Measurements from ENCODE around the gene CMTM4. TPM values are rescaled to one million over a fixed set of nuclear protein-coding genes. Genes with fewer than 3 reads are reported as not detected.

CMTM4 gene
- polyA plus RNA-seq, 1 experiment = 28.0 TPM

DNA sequence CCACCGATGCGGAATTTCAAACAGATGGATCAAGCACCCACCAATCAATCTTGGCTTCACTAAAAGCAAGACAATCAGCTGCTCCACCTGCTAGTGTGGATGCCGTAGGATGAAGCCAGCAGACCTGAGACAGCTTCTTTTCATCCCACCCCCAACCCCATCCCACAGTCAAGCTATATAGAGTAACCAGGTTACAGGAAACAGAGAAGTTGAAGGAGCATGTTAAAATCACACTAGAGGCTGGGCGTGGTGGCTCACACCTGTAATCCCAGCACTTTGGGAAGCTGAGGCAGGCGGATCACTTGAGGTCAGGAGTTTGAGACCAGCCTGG, 37.7 kb downstream of the CMTM4 start:
- TF ChIP-seq, protein P1, sequence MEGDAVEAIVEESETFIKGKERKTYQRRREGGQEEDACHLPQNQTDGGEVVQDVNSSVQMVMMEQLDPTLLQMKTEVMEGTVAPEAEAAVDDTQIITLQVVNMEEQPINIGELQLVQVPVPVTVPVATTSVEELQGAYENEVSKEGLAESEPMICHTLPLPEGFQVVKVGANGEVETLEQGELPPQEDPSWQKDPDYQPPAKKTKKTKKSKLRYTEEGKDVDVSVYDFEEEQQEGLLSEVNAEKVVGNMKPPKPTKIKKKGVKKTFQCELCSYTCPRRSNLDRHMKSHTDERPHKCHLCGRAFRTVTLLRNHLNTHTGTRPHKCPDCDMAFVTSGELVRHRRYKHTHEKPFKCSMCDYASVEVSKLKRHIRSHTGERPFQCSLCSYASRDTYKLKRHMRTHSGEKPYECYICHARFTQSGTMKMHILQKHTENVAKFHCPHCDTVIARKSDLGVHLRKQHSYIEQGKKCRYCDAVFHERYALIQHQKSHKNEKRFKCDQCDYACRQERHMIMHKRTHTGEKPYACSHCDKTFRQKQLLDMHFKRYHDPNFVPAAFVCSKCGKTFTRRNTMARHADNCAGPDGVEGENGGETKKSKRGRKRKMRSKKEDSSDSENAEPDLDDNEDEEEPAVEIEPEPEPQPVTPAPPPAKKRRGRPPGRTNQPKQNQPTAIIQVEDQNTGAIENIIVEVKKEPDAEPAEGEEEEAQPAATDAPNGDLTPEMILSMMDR (IDR thresholded peaks at IDR 0.05; ENCODE audit: insufficient read depth, low read depth, low read length) = no peak
- POLR2A ChIA-PET = no interaction called here
- CTCF ChIA-PET = interaction anchor here (1.0 to 1.3 kb wide), 5 partner anchors 8 to 252 kb away, joined by 3 to 4 read pairs (median 3); partner anchors contain the start of gene NAE1

DNA sequence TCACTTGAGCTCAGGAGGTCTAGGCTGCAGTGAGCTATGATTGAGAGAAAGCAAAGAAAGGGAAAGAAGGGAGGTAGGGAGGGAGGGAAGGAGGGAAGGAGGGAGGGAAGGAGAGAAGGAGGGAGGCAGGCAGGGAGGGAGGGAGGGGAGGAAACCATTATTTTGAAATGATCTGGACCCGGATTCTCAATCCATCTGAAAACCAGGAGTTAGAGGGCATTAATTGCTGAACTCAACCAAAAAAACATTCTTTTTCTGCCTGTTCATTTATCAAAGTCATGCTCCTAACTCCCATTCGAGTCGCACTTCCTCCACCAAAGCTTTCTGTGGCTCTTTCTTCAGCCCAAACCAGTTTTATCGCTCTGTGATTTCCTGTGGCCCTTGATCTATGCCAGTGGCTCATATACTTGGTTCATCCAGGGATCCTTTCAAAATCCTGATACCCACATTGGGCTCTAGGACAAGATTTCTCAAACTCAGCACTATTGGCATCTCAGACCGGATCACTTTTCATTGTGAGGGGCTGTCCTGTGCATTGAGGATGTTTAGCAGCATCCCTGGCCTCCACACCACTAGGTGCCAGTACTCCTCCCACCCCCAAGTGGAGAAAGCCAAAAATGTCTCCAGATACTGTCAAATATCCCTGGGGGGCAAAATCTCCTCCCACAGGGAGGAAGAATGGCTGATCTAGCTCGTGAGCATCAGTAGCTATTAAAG, 38.2 kb downstream of the CMTM4 start:
- no peak for DNase-seq (ENCODE audit: low read depth)
- Histone ChIP-seq H3K36me3 (ENCODE audit: control insufficient read depth, insufficient read depth, low read length) (no peaks in the 10 kb centered on the region), H3K27me3 (ENCODE audit: control insufficient read depth, insufficient read depth, low read length) (no peaks in the 10 kb centered on the region), H3K4me3 (ENCODE audit: low read depth, low read length) (no peak overlapping the region)
- TF ChIP-seq, protein P1 (IDR thresholded peaks at IDR 0.05; ENCODE audit: insufficient read depth, low read depth, low read length) = no peak
- ChIA-PET POLR2A (no interaction called here), CTCF (interaction anchor here (0.5 to 1.5 kb wide), 7 partner anchors 8 to 252 kb away, joined by 3 to 4 read pairs (median 3); partner anchors contain the start of gene NAE1)

More for the DNA sequence above, 37.7 kb downstream of the CMTM4 start:
- Histone ChIP-seq H3K36me3 (ENCODE audit: control insufficient read depth, insufficient read depth, low read length) (no peaks in the 10 kb centered on the region), H3K27me3 (ENCODE audit: control insufficient read depth, insufficient read depth, low read length) (no peaks in the 10 kb centered on the region), H3K4me3 (ENCODE audit: low read depth, low read length) (no peak overlapping the region)
- DNase-seq (ENCODE audit: low read depth) = no peak

DNA sequence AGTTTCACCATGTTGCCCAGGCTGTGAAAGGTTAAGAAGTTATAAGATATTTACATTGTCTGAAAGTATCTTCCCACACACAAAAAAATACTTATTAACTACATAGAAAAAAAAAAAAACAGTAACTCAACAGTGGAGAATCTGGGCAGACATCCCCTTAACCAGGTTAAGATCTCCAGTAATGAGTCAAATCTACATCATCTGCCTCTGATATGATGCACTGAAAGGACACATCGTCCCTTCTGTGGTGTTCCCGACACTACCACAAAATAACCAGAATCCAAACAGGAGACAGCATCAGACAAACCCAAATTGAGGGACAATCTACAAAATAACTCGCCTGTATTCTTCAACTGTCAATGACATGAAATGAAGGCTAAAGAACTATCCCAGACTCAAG, 40.0 kb downstream of the CMTM4 start:
- CTCF ChIA-PET = interaction anchor here (2.4 kb wide), 1 partner anchor 211 kb away, joined by 6 read pairs; no protein-coding TSS in a partner anchor

DNA sequence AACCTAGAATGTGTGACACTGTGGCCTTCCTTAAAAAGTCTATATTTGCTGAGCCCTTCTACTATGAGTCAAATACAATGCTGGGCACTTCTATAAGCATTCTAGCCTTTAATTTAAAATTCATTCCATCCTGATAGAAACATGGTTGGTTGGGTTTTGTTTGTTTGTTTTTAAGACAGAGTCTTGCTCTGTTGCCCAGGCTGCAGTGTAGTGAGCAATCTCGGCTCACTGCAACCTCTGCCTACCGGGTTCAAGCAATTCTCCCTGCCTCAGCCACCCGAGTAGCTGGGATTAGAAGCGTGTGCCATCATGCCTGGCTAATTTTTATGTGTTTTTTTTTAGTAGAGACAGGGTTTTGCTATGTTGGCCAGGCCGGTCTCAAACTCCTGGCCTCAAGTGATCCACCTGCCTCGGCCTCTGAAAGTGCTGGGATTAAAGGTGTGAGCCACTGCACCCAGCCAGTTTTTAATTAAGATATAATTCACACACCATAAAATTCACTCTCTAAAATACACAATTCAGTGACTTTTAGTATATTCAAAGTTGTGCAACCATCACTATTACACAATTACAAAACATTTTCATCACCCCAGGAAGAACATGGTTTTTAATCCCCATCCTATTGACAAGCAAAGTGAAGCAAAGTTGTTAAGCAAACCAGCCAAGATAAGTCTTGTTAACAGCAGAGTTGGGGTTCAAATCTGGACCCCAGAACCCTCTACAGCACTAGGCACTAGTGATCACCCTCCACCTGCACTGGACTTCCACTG, 42.8 kb downstream of the CMTM4 start:
- H3K27me3 ChIP-seq (ENCODE audit: control insufficient read depth, insufficient read depth, low read length) = no peaks in the 10 kb centered on the region
- no peak overlapping the region for H3K4me3 ChIP-seq (ENCODE audit: low read depth, low read length)
- TF ChIP-seq, protein P1 (IDR thresholded peaks at IDR 0.05; ENCODE audit: insufficient read depth, low read depth, low read length) = no peak
- ChIA-PET CTCF (interaction anchor here (0.8 to 4.3 kb wide), 4 partner anchors 9 to 46 kb away, joined by 3 to 58 read pairs (median 6); no protein-coding TSS in a partner anchor), POLR2A (no interaction called here)
- no peaks in the 10 kb centered on the region for H3K36me3 ChIP-seq (ENCODE audit: control insufficient read depth, insufficient read depth, low read length)
- DNase-seq (ENCODE audit: low read depth) = no peak

More for the DNA sequence above, 40.0 kb downstream of the CMTM4 start:
- Histone ChIP-seq H3K27me3 (ENCODE audit: control insufficient read depth, insufficient read depth, low read length) (no peaks in the 10 kb centered on the region), H3K36me3 (ENCODE audit: control insufficient read depth, insufficient read depth, low read length) (no peaks in the 10 kb centered on the region), H3K4me3 (ENCODE audit: low read depth, low read length) (no peak overlapping the region)
- POLR2A ChIA-PET = no interaction called here
- TF ChIP-seq, protein P1 (IDR thresholded peaks at IDR 0.05; ENCODE audit: insufficient read depth, low read depth, low read length) = no peak
- DNase-seq (ENCODE audit: low read depth) = no peak

DNA sequence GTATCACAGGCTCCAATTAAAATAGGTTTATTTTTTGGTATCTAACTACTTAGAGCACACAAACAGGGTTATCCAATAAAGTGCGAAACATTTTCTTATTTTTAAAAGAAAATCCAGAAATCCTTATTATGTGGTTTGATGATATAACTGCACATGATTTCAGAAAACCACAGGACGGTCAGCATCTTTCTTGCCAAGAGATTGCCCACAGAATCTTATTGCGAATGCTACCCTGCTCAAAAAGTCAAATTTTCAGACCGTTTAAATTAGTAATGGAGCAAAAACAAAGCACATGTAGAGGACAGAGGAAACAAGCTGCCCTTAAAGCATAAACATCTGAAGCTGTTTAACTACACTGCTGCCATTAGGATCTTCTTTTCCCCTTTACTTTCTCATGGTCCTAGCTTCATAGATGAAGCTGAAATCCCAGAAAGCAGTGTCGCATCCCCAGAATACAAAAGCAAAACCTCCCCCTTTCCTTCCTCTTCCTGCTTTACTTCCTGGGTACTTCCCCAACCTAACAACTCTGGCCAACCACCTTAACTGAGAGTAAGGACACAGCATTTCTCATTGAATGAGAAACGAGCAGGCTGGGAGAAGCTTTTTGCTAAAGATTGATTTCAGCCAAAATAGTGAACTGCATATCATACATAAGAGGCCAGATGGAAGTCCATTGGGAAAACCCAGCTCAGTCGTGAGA, 43.7 kb downstream of the CMTM4 start:
- ChIA-PET CTCF (interaction anchor here (0.8 to 4.3 kb wide), 7 partner anchors 9 to 64 kb away, joined by 3 to 58 read pairs (median 5); no protein-coding TSS in a partner anchor), POLR2A (no interaction called here)
- no peaks in the 10 kb centered on the region for H3K27me3 ChIP-seq (ENCODE audit: control insufficient read depth, insufficient read depth, low read length)
- no peak for DNase-seq (ENCODE audit: low read depth)
- TF ChIP-seq, protein P1 (IDR thresholded peaks at IDR 0.05; ENCODE audit: insufficient read depth, low read depth, low read length) = no peak
- H3K36me3 ChIP-seq (ENCODE audit: control insufficient read depth, insufficient read depth, low read length) = no peaks in the 10 kb centered on the region
- no peak overlapping the region for H3K4me3 ChIP-seq (ENCODE audit: low read depth, low read length)
